ENCODE measurements around the gene PTPRN2.

The PTPRN2 gene

DNA sequence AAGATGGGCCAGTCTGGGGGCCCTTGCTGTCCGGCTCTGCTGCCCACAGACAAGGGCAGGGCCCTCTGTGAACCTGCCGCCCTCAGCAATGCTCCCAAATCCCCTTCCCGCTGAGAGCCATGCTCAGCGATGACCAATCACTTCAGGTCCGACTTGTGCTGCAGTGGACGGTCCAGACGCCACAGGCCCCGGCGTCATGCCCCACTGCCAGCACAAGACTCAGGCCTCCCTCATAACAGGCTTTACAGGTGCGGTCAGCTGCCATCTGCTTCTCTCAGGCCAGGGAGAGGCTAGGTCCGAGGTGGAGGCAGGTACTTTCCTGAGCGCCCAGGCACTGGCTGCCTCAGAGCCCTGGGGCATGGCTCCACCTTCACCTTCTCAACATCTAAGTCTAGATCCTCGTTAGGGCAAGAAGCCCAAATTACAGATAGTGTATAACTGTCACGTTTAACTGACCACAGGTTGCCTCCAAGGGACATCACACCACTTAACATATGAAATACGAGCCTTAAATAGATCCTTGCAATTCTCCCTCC, 393.2 kb downstream of the PTPRN2 start:
- Mint-ChIP-seq H3K36me3 (no peaks in the 10 kb centered on the region), H3K4me3 (no peak overlapping the region), H3K9me3 (peaks cover 35% of the 10 kb centered on the region), H3K4me1 (no peaks in the 10 kb centered on the region), H3K27me3 (no peaks in the 10 kb centered on the region), H3K27ac (no peak overlapping the region)
- no peak for DNase-seq
- CTCF ChIA-PET, result no interaction called here

DNA sequence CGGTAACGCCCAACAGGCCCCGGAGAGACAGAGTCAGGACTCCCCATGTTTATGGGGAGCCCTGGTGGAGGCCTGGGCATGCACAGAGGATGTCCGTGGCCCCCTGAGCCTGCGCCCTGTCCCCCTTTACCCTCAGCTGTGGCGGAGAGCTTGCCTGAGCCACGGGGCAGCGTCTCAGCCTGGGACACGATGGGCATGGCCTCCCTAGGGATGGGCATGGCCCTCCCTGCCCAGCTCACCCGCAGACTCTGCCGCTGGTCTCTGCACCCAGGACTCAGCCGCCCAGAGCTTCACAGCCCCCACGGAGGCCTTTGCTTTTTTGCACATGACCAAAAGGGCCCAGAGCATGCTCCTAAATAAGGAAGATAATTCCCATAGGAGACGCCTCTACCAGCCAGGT, 394.2 kb downstream of the PTPRN2 start:
- no peaks in the 10 kb centered on the region for H3K4me1 Mint-ChIP-seq
- no peaks in the 10 kb centered on the region for H3K27me3 Mint-ChIP-seq
- no peak overlapping the region for H3K4me3 Mint-ChIP-seq
- CTCF ChIA-PET, result no interaction called here
- no peak overlapping the region for H3K27ac Mint-ChIP-seq
- H3K36me3 Mint-ChIP-seq, result no peaks in the 10 kb centered on the region
- peaks cover 40% of the 10 kb centered on the region for H3K9me3 Mint-ChIP-seq
- DNase-seq, result no peak

DNA sequence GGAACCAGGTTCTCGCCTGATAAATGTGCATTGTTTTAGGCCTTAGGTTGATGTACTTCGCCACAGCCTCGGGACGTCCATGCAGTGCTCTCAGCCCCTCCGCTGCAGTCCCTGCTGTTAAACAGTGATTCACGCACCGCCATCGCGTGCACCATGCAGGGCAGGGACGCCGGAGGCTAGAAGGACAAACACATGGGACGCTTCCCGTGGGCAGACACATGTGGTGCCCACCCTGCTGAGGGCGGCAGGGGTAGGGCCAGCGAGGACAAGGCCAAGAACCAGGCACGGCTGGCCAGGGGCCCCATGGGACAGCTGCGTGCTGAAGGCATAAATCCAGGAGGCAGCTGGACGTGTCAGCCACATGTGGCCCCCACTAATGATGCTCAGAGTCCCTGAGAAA, 394.7 kb downstream of the PTPRN2 start:
- H3K9me3 Mint-ChIP-seq, result peaks cover 37% of the 10 kb centered on the region
- no peaks in the 10 kb centered on the region for H3K27me3 Mint-ChIP-seq
- no peak overlapping the region for H3K27ac Mint-ChIP-seq
- DNase-seq, result no peak
- H3K36me3 Mint-ChIP-seq, result no peaks in the 10 kb centered on the region
- no peak overlapping the region for H3K4me3 Mint-ChIP-seq
- CTCF ChIA-PET, result no interaction called here
- no peaks in the 10 kb centered on the region for H3K4me1 Mint-ChIP-seq

- DNase-seq, result no peak
- H3K27ac Mint-ChIP-seq, result no peak overlapping the region
- CTCF ChIA-PET, result no interaction called here
- H3K27me3 Mint-ChIP-seq, result no peaks in the 10 kb centered on the region
- H3K4me1 Mint-ChIP-seq, result no peaks in the 10 kb centered on the region
- H3K9me3 Mint-ChIP-seq, result peaks cover 37% of the 10 kb centered on the region
- H3K36me3 Mint-ChIP-seq, result no peaks in the 10 kb centered on the region
- H3K4me3 Mint-ChIP-seq, result no peak overlapping the region
Measured at GRCh38 chr7:158192184-158192835, 395.3 kb downstream of the PTPRN2 start.

- H3K27me3 Mint-ChIP-seq, result no peaks in the 10 kb centered on the region
- H3K27ac Mint-ChIP-seq, result no peak overlapping the region
- H3K4me3 Mint-ChIP-seq, result no peak overlapping the region
- CTCF ChIA-PET, result no interaction called here
- no peak for DNase-seq
- no peaks in the 10 kb centered on the region for H3K36me3 Mint-ChIP-seq
- peaks cover 34% of the 10 kb centered on the region for H3K9me3 Mint-ChIP-seq
- no peaks in the 10 kb centered on the region for H3K4me1 Mint-ChIP-seq
Measured at GRCh38 chr7:158191671-158192070, 396.0 kb downstream of the PTPRN2 start.

DNA sequence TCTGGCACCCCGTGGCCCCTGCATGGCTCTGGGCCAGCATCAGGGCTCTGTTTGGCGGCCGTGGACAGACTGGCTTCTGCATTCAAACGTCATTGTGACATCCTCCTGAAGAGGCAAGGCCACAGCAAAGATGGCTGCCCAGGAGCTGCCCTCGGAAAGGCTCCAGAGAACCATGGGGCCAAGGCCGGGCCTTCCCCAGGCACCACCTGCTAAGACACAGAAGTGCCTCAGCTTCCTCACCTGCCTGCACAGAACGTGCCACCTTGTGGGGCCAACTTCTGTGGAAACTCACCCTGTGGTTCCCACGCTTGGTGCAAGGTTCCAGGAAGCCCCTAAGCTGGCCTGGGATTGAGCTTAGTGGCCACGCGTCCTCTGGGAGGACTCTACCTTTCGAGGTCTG, 396.9 kb downstream of the PTPRN2 start:
- CTCF ChIA-PET, result no interaction called here
- H3K27me3 Mint-ChIP-seq, result no peaks in the 10 kb centered on the region

GRCh38 chr7:158188676-158189075, 398.9 kb downstream of the PTPRN2 start:
- Mint-ChIP-seq H3K4me1 (no peaks in the 10 kb centered on the region), H3K4me3 (no peak overlapping the region), H3K9me3 (peaks cover 17% of the 10 kb centered on the region), H3K36me3 (no peaks in the 10 kb centered on the region), H3K27me3 (no peaks in the 10 kb centered on the region), H3K27ac (no peak overlapping the region)
- DNase-seq, result no peak
- CTCF ChIA-PET, result no interaction called here

More for the DNA sequence above, 396.9 kb downstream of the PTPRN2 start:
- Mint-ChIP-seq H3K36me3 (no peaks in the 10 kb centered on the region), H3K9me3 (peaks cover 29% of the 10 kb centered on the region), H3K27ac (no peak overlapping the region), H3K4me1 (no peaks in the 10 kb centered on the region), H3K4me3 (no peak overlapping the region)
- no peak for DNase-seq

DNA sequence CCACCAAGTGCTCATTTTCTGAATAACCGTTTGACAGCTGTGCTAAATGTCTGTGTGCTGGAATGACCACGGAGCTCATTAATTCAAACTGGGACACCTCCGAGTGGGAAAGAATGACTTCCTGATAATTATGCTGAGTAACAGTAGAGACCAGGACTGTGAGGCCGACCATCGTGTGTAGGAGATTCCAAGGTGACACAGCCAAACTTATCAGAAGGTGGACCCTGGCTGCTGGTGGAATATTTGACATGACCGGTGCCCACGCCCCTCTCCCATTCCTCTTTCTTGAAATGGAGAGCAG, 400.0 kb downstream of the PTPRN2 start:
- CTCF ChIA-PET, result no interaction called here
- Mint-ChIP-seq H3K36me3 (no peaks in the 10 kb centered on the region), H3K4me1 (no peaks in the 10 kb centered on the region), H3K27ac (no peak overlapping the region), H3K9me3 (peaks cover 17% of the 10 kb centered on the region), H3K27me3 (no peaks in the 10 kb centered on the region), H3K4me3 (no peak overlapping the region)
- DNase-seq, result no peak

DNA sequence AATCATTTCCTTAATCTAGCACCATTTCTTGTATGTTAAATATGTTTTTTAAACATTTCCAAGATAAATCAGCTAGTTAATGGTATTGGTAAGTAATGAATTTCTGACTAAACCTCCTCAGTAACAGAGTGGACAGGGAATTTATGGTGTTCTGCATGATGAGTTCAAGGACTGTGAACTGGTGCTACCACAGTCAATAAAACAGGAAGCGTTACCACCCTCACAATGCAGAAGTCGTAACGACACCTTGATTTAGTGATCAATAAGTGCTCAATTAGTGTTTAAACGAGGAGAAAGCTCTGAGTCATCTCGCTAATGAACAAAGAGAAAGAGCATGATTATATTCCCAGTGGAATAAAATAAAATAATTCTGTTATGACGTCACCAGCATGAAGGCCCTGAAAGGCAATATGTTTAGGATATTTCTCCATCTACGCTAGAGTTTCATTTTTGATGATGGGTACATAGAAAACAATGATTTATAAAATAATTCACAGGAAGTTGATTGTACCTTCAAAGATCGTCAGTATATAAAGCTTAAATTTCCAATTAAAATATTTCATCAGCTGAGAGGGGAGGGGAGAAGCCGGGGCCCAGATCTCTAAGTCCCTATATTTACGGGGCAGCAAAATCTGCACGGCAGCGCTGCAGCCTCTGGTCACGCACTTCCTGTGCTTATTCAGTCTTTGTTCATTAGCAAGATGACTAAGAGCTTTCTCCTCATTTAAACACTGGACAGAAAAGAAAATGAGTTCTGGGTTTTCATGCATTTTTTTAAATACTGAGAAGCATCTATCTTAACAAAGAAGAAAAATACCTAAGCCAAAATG, 400.5 kb downstream of the PTPRN2 start:
- peaks cover 20% of the 10 kb centered on the region for H3K9me3 Mint-ChIP-seq
- H3K27ac Mint-ChIP-seq, result no peak overlapping the region
- no peaks in the 10 kb centered on the region for H3K4me1 Mint-ChIP-seq

GRCh38 chr7:158186406-158186805, 401.2 kb downstream of the PTPRN2 start:
- Mint-ChIP-seq H3K4me1 (no peaks in the 10 kb centered on the region), H3K9me3 (peaks cover 19% of the 10 kb centered on the region)

More for the DNA sequence above, 400.5 kb downstream of the PTPRN2 start:
- H3K4me3 Mint-ChIP-seq, result no peak overlapping the region
- no peak for DNase-seq
- CTCF ChIA-PET, result no interaction called here
- H3K36me3 Mint-ChIP-seq, result no peaks in the 10 kb centered on the region
- H3K27me3 Mint-ChIP-seq, result no peaks in the 10 kb centered on the region

DNA sequence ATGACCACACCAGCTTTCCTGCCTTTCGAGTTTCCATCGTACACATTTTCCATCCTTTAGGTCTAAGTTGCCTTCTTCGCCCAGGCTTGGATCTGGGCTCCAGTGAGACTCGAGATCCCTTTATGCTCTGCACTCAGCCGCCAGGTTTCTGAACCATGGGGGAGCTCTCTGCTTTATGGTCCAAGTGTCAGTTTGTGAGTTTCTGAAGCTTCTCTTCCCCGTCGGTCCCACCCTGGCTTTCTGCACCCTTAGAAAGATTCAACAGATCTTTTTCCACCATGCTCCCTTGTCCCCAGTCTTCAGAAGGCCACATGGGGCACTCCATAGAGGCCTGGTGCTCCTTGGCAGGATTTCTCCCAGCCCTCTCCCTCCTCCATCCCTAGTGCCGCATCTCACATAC, 402.0 kb downstream of the PTPRN2 start:
- H3K4me3 Mint-ChIP-seq, result no peak overlapping the region
- DNase-seq, result no peak
- no peak overlapping the region for H3K27ac Mint-ChIP-seq
- no peaks in the 10 kb centered on the region for H3K27me3 Mint-ChIP-seq
- no peaks in the 10 kb centered on the region for H3K4me1 Mint-ChIP-seq
- CTCF ChIA-PET, result no interaction called here
- no peaks in the 10 kb centered on the region for H3K36me3 Mint-ChIP-seq
- H3K9me3 Mint-ChIP-seq, result peaks cover 13% of the 10 kb centered on the region

More at GRCh38 chr7:158186406-158186805, 401.2 kb downstream of the PTPRN2 start:
- no peak for DNase-seq
- Mint-ChIP-seq H3K27ac (no peak overlapping the region), H3K36me3 (no peaks in the 10 kb centered on the region), H3K27me3 (no peaks in the 10 kb centered on the region), H3K4me3 (no peak overlapping the region)
- CTCF ChIA-PET, result no interaction called here

DNA sequence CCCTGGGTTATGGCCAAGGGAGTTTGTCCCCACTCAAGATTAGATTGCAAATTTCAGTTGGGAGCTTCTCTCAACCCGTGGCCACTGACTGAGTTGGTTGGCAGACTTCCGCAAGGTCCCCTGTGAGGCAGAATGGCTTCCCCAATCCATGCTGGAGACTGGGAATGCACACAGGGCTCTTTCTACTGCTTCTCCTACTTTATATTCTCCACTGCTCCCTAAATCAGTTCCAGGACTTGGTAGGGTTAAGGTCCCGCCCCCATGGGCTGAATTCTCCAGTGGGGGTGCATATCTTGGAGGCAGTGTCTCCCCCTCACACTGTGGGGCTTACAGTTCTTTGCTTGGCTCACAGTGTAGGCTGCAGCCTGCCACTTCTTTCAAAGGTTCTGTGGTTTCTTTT, 404.2 kb downstream of the PTPRN2 start:
- Mint-ChIP-seq H3K4me3 (no peak overlapping the region), H3K27me3 (no peaks in the 10 kb centered on the region), H3K4me1 (no peaks in the 10 kb centered on the region), H3K9me3 (peaks cover 10% of the 10 kb centered on the region), H3K27ac (no peak overlapping the region), H3K36me3 (no peaks in the 10 kb centered on the region)
- no peak for DNase-seq
- CTCF ChIA-PET, result no interaction called here

- DNase-seq, result no peak
- H3K27ac Mint-ChIP-seq, result no peak overlapping the region
- CTCF ChIA-PET, result no interaction called here
- no peaks in the 10 kb centered on the region for H3K27me3 Mint-ChIP-seq
- H3K4me1 Mint-ChIP-seq, result no peaks in the 10 kb centered on the region
- no peaks in the 10 kb centered on the region for H3K36me3 Mint-ChIP-seq
- no peak overlapping the region for H3K4me3 Mint-ChIP-seq
- H3K9me3 Mint-ChIP-seq, result peaks cover 35% of the 10 kb centered on the region
Measured at GRCh38 chr7:158176561-158177173, 411.0 kb downstream of the PTPRN2 start.

DNA sequence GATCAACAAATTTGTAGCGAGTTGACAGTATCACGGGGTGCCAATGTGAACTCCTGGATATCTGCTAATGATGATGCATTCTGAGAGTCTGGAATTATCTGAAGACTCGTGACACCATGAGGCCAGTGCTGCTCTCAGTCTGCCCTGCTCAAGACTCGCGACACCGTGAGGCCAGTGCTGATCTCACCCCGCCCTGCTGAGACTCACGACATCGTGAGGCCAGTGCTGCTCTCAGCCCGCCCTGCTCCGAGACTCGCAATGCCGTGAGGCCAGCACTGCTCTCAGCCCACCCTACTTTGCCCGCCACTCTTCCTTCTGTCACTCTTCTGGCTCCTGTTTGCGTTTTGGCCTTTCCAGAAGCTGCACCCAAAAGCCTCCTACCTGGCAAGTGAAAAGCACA, 411.8 kb downstream of the PTPRN2 start:
- CTCF ChIA-PET, result no interaction called here
- DNase-seq, result no peak
- H3K9me3 Mint-ChIP-seq, result peaks cover 35% of the 10 kb centered on the region
- H3K4me1 Mint-ChIP-seq, result no peaks in the 10 kb centered on the region
- no peak overlapping the region for H3K4me3 Mint-ChIP-seq
- H3K36me3 Mint-ChIP-seq, result no peaks in the 10 kb centered on the region
- H3K27me3 Mint-ChIP-seq, result no peaks in the 10 kb centered on the region
- no peak overlapping the region for H3K27ac Mint-ChIP-seq

DNA sequence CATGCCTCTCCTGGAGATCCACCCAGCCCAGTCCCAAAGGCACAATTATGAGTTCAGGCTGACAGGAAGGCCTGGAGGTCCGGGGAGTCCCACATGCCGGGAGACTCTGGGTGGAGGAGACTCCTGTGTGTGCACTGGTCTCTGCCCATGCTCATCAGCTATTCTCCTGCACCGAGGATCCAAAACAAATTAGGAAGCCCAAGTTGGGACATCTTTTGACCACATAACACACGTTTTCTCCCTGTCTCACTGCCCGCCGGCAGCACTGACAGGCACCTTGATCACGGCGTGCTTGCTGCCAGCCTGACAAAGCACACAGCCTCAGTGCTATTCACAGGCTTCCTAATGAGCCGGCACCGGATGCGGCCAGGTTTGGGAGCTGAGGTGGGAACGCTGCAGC, 412.7 kb downstream of the PTPRN2 start:
- Mint-ChIP-seq H3K9me3 (peaks cover 32% of the 10 kb centered on the region), H3K4me1 (no peaks in the 10 kb centered on the region), H3K27me3 (no peaks in the 10 kb centered on the region), H3K27ac (no peak overlapping the region), H3K36me3 (no peaks in the 10 kb centered on the region), H3K4me3 (no peak overlapping the region)
- CTCF ChIA-PET, result interaction anchor here (0.6 kb wide), 1 partner anchor 1457 kb away, joined by 4 read pairs; no protein-coding TSS in a partner anchor
- DNase-seq, result no peak

Measured in activated naive CD4-positive, alpha-beta T cell treated with anti-CD3 and anti-CD28 coated beads, Interleukin-2, amount 10 ng/mL, durations not matched to agents 7 days and 5 days (primary cell).